HG02884 (cell line): Measurements from ENCODE around the gene DYDC1.
A peak's percentile ranks its signal among the peaks of the same experiment; 100 is the strongest.
"Not testable (repeated sequence)": the region's sequence is repeated elsewhere in the genome, so short reads cannot be mapped to it uniquely, and the experiment has no call there.

Experiments
- ATAC-seq: cut with Tn5 transposase; IDR thresholded peaks from one replicate; pipeline ENCODE4 v1.9.1; 2021; ENCODE audit warnings: mild to moderate bottlenecking, moderate library complexity; ENCODE audit not compliant: unreplicated experiment

DYDC1 gene

DNA sequence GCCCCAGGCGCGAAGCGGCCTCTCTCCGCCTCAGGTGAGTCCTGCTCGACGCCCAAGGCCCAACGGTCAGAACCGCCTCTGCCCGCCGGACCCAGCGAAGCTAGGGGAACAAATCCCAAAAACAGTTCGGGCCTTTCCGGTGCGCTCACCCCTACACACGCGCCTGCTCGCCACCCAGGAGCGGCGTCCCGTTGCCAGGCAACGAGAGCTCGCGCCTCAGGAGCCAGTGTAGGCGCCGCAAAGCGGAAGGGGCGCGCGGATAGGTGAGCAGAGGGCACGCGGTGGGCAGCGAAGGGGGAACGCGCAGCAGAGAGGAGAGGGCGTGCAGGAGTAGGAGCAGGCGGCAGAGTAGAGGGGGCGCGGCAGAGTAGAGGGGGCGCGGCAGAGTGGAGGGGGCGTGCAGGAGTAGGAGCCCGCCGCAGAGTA lies at the start of gene DYDC1, which contains the start of gene DYDC2:
Gene DYDC1, minus strand, starts transcription at position 193 of the 426 bp plus-strand sequence. CDS start 4,154 bp downstream, outside the sequence.
Gene DYDC2, plus strand, starts transcription at position 219 of the 426 bp plus-strand sequence. CDS start 5,663 bp downstream, outside the sequence.
- peak; percentile 83 for ATAC-seq

DNA sequence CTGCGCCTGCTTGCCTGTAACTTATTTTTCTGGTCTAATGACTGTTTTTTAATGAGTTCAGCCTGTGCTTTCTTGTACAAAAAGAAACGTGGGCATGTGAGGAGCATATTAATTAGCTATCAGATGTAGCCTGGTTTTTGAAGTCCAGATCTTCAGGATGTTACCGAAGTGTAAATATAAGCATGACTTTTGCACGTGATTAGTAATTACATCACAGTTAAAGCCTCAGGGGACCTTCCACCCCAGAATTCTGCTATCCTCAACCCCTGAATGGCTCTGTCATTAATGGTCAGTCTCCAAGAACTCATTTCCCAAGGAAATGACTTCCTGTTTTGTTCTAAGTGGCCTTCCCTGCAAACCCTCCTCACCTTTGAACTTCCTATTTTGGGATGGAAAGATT lies 49.6 kb upstream of the DYDC1 start:
- no peak for ATAC-seq

DNA sequence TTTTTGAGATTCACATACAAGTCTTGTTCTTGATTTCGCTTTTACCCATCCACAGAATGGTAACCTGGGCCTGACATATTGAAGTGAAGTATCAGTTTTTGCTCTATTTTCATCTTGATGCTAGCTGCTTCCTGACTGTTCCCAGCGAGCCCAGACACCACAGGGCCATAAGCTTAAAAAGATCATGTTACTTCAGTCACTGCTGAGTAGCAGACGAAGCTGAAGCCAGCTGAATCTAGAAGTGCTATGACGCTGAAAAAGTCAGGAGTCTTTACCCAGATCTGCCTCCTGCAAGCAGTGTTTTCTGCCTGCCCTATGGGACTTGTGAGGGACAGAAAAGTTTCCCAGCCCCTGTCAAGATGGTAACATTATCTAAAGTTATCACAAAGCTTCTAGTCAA lies 49.1 kb upstream of the DYDC1 start:
- no peak for ATAC-seq

DNA sequence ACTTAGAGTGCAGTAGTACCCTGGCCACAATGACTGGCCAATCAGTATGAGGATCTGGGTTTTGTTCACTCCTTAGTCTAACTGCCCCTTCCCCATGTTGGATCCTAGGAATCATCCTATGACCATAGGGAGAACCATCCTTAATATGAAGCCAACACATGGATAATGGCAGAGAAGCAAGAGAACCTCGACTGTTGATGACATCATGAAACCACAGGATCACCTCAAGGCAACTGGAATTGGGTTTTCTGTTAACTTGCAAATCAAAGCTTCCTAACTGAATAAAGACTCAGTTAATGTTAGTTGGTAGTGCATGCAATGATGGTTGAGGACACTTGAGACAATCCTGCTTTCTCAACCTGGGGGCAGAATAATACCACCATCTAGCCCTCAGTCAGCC lies 48.5 kb upstream of the DYDC1 start:
- no peak for ATAC-seq

DNA sequence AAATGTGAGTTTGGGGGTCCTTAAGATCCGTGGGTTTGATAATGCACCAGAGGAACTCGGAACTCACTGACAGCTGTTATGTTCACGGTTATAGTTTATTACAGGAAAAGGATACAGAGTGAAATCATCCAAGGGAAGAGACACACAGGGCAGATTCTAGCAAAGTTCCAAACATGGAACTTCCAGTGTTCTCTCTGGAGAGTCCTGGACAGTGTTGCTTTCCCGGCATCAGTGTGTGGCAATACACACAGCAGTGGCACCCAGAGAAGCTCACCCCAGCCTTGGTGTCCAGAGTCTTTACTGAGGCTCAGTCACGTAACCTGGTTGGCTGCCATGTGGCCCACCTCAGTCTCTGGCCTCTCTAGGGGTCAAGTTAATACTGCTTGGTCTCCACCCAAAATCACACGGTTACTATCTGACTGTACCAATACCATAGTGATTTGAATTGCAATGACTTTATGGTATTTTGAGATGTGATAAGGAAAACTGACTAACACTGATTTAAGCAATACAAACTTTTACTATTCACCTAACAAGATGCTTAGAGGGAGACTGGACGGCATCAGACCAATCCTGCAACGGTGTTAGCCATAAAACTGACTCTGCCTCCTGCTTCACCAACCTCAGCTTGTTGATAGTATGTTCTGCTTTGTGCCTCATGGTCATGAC lies 43.7 kb upstream of the DYDC1 start:
- no peak for ATAC-seq

DNA sequence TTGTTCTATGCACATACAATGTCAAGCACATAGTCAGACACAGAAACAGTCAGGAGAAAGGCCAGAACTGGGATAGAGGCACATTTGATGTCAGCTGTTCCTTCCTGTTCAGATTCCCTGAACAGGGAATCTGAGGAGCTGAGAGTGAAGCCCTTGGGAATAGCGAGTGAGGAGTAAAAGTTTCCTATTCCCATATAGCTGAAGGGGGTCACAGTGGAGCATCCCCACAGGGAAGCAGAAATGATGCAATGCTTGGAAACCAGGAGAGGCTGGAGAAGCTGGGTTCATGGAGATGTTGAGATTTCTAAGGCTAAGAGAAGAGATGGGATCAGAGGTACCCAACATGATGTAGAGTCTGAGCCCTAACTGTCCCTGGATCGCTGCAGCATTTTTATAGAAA lies 40.5 kb upstream of the DYDC1 start:
- ATAC-seq = no peak

DNA sequence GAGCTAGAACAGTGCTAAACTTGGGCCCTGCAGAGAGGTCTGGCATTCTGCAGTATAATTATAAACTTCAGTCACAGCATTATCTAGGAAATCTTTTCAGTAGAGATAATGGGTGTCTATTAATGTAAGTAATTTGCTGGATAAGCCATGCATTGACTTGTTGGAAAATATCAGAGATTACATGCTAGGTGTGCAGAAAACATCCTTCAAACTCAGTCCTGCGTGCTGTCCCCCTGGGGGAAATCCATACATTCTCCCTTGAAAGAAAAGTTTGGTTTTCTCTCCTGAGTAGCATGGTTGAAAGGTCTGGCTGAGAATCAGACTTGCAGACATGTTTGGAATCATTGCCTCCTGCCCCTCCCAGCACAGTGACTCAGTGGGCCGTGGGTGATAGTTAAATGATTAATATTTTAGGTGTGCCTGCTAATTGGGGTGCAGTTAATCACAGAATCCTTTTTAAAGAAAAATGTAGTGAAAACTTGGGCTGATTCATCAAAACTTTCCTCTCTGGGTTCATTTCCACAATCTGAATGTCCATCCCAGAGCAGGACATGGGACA lies 37.9 kb upstream of the DYDC1 start:
- ATAC-seq = no peak

DNA sequence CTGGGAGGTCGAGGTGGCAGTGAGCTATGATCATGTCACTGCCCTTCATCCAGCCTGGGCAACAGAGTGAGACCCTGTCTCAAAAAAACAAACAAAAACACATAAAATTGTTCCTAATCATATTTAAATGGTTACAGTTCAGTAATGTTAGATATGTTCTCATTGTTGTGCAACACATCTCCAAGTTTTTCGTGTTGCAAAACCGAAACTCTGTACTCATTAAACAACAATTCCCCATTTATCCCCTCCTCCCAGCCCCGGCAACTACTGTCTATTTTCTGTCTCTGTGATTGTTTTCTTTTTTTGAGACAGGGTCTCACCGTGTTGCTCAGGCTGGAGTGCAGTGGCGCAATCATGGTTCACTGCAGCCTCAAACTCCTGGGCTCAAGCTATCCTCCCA lies 35.7 kb upstream of the DYDC1 start:
- ATAC-seq = no peak

DNA sequence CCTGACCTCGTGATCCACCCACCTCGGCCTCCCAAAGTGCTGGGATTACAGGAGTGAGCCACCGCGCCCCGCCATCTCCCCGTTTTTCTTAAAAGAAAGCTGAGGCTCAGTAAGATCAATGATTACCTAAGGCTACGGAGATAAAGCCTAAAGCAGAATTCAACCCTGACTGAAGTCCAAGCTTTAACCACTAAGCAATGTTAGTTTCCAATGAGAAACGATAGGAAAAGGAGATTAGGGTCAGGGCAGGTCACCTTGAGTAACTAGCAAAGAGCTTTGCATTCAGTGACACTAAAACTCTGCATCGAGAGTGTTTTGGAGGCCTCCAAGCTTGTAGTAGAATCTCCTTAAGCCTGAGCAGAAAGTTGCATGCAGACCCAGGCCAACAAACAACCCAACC lies 34.2 kb upstream of the DYDC1 start:
- no peak for ATAC-seq

DNA sequence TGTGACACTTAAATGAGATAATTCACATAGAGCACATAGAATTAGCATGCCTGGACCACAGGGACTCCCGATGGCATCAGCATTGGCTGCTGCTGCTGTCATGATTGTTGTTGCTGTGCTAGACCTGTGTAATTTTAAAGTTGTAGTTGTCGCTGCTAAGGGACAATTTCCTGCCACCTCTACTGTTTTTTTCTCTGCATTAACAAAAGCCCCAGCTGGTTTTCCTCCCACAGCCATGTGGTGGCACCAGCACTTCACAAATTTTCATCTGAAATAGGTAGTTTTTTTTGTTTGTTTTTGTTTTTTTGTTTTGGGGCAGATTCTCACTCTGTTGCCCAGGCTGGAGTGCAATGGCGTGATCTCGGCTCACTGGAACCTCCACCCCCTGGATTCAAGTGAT lies 26.4 kb upstream of the DYDC1 start:
- peak; percentile 64 for ATAC-seq

DNA sequence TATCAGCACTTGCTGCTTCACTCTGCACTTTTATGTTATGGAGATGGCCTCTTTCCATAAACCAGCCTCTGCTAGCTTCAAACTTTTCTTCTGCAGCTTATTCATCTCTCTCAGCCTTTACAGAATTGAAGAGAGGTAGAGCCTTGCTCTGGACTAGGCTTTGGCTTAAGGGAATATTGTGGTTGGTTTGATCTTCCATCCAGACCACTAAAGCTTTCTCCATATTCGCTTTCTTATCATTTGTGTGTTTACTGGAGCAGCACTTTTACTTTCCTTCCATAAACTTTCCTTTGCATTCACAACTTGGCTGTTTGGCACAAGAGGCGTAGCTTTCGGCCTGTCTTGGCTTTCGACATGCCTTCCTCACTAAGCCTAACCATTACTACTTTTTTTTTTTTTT lies 23.6 kb upstream of the DYDC1 start:
- no peak for ATAC-seq

DNA sequence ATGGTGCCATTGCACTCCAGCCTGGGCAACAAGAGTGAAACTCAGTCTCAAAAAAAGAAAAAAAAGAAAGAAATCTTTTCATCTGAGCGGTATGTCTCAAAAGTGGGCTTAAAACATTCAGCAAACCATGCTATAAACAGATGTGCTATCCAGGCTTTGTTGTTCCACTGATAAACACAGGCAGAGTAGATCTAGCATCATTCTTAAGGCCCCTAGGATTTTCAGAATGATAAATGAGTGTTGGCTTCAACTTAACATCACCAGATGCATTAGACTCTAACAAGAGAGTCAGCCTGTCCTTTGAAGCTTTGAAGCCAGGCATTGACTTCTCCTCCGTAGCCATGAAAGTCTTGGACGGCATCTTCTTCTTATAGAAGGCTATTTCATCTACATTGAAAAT lies 23.1 kb upstream of the DYDC1 start:
- ATAC-seq = no peak

DNA sequence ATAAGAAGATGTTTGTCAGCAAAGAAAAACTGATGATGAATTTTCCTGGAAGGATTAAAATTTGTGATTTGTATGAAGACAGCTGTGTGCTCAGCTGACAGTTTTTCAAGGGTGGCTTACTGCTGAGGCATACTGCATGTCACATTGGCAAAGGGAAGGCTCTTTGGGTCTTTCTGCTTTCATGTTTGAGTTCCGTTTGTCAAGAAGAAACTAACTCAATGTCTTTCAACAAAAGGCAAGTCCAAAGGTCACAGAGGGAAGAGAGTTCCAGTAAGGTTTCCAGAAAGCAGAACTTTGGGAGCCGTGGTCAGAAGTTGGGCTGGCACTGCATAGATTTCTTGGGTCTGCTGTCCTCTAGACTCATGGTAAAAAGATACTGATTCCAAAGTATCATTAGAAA lies 16.9 kb upstream of the DYDC1 start:
- ATAC-seq = no peak

DNA sequence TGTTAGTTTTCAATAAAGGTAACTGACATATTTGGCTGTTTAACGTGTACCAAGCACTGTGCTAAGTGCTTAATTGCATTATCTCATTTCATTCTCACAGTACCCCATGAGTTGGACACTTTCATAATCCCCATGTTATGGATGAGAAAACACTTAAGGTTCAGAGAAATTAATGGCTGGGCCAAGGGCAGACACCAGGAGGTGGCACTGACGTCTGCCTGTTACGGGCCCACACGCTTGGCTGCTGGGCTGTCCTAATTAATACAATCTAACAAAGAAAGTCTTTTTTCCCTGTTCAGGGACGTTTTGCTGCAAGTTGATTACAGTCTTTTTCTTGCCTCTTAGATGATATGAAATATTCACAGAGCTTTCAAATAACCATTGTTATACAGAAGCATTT lies 16.1 kb upstream of the DYDC1 start:
- ATAC-seq = no peak

DNA sequence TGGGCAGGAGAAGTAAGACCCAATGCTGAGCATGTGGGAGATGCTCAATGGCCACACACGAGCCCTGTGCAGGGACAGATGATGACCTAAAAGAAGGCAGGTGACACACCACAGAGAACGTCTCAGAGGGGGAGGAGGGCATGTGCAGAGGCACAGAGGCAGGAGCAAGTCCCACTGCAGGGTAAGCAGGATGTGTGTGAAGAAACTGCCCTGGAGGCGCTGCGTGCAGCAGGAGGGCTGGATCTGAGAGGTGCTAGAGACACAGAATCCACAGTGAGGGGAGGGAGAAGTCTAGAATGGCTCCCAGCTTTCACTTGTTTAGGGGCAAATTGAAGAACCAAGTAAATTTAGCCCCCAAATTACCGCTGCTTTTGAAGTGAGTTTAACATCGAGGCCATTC lies 14.9 kb upstream of the DYDC1 start:
- no peak for ATAC-seq

DNA sequence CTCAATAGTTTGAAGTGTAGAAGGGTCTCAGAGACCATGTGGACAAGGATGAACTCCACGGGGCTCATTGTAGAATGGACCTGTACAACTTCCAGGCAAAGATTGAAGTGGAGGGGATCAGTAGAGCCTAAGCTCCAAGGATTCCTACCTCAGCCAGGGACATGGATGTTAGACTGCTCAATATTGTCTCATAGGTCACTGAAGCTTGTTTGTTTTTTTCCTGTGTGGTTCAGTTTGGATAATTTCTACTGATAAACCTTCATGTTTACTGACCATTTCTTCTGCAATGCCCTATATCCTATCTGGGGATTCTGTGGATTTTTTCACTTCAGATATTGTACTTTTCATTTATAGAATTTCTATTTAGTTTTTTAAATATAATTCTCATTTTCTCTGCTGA lies 9.0 kb upstream of the DYDC1 start:
- ATAC-seq = no peak

DNA sequence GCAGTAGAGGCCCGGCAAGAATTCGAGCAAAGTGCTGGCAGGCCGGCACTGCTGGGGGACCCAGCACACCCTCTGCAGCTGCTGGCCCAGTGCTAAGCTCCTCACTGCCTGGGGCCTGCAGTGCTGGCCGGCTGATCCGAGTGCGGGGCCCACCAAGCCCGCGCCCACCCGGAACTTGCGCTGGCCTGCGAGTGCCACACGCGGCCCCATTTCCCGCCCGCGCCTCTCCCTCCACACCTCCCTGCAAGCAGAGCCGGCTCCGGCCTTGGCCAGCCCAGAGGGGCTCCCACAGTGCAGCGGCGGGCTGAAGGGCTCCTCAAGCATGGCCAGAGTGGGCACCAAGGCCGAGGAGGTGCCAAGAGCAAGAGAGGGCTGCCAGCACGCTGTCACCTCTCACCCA lies 3.1 kb upstream of the DYDC1 start:
- ATAC-seq = no peak

DNA sequence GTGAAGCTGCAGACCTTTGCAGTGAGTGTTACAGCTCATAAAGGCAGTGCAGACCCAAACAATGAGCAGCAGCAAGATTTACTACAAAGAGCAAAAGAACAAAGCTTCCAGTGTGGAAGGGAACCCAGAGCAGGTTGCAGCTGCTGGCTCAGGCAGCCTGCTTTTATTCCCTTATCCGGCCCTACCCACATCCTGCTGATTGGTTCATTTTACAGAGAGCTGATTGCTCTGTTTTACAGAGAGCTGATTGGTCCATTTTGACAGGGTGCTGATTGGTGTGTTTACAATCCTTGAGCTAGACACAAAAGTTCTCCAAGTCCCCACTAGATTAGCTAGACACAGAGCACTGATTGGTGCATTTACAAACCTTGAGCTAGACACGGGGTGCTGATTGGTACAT lies 2.4 kb upstream of the DYDC1 start:
- not testable (repeated sequence) for ATAC-seq

DNA sequence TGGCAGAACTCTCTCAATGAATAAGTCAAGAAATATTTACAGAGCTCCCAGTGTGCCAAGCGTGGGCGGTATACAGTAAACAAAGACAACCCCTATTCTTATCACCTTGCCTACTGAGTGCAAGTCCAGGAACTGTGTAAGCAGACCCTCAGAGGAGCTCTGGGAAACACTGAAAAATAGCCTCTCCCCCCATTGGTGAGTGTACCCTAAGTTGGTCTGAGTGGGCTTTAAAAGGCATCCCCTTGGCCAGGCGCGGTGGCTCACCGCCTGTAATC lies 1.2 kb upstream of the DYDC1 start:
- no peak for ATAC-seq

DNA sequence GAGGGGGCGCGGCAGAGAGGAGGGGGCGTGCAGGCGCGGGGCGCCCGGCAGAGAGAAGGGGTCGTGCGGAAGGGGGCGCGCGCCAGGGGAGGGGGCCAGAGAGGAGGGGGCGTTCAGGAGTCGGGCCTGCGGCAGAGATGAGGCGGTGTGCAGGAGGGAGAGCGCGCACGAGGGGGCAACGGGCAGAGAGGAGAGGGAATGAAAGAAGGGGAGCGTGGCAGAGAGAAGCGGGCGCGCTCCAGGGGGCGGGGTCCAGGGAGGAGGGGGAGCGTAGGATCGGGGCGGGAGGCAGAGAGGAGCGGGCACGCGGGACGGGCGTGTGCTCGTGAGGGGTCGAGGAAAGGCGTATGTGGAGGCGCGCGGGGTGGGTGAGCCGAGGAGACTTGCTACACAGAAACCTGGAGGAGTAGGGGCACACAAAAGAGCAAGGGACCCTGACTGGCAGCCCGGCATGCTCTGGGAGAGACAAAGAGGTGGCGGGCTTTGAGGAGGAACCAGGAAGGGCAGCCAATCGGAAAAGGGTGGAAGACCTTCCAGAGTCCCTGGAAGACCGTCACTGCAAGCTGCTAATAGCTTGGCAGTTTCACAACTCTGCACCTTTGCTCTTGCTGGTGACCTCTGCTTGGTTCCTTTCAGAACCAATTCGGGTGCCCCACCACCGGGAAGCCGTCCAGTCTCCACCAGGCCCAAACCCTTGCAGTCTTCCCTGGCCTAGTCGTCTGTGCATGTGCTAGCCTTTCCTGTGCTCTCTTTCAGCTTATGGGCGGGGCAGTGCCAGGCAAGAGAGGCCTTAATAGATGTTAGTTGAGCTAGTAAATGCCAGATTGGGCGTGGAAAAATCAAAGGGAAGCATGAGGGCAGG lies 665 bp upstream of the DYDC1 start:
- no peak for ATAC-seq

DNA sequence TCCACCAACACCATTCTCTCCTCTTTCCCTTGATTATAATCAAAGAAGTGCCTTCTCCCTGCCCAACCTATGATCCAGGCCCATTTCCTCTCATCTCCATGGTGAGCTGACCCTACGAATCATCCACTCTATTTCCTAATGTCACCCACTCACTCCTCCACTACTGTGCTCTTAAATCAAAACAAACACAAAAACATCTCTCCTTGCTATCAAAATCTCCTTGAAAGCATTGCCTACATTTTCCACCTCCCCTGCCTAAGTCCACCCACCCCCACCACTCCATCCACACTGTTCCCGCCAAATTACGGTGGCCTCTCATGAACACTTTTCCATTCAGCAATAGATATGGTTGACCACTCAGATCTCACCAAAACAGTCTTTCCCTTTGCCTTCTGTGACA lies 5.3 kb downstream of the DYDC1 start:
- no peak for ATAC-seq

DNA sequence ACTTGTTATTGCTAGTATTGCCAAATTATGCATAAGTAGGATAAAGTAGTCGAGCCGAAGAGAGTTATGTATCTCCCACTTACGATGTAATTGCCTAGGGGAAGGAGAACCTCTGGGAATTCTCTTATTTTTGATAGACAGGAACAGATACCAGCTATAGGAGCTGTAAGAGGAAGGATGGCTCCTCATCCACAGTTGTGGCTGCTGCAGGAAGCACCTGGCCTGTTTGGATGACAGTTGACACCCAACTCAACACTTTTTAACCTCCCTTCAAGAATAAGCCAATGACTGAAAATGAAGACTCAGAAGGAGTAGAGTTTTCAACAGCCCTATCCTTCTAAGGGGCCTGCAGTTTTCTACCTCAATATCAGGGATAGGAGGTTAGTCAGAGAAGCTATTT lies 6.3 kb downstream of the DYDC1 start:
- ATAC-seq = no peak
